Measurements from ENCODE around the gene NEURL1B.
"Not testable (repeated sequence)": the region's sequence is repeated elsewhere in the genome, so short reads cannot be mapped to it uniquely, and the experiment has no call there.

NEURL1B gene

DNA sequence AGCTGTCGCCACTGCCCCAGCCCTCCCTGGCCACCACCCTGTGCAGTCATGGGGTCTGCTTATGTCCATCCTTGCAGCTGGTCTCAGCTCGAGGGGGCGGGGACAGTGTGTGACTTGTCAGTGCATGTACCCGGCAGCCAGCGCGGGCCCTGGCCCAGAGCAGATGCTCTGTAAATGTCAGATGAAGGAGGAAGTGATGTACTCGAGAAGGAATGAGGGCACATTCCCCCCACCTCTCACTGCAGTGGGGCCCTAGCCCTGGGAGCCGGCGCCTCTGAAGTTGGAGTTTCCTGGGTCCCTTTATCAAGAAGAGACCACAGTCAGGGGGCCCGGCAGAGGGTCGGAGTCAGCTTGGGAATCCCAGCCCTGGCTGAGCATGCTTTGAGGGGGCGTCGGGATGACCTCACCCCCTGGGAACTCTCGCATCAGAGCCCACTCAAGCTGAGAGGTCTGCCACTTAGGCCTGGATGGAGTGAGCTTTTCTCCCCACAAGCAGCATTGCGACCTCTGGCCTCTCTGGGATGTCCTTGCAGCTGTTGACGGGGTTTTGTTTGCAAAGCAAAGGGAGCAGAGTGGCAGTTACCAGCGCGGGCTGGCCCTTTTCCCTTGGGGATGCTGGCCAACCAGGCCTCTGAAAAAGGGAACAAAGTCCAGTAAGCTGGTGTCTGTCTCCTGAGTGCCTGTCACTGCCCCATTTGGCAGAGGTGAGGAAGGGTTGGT lies 19.0 kb downstream of the NEURL1B start:
- no peak for DNase-seq

DNA sequence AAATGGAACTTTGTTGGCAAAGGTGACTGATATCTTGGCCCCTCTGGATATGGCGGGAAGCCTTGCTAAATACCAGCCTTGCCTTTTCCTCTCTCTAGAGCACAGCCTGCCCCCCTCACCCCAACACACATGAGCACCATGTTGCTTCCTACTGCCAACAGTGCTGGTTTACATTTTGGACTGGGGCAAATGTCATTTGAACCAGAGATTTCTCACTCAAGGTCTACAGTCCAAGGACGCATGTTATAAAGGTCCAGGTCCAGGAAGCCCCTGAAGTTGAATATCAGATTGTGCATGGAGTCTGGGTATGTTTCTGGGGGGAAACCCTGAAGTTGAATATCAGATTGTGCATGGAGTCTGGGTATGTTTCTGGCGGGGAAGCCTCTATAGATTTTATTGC lies 19.9 kb downstream of the NEURL1B start:
- DNase-seq = no peak

GRCh38 chr5:172661526-172661925 lies 20.5 kb downstream of the NEURL1B start:
- peak; percentile 5 for DNase-seq

- peak; percentile 19 for DNase-seq
Observed at GRCh38 chr5:172662596-172662995, 21.5 kb downstream of the NEURL1B start.

- peak; percentile 19 for DNase-seq
Observed at GRCh38 chr5:172664018-172664417, 23.0 kb downstream of the NEURL1B start.

DNA sequence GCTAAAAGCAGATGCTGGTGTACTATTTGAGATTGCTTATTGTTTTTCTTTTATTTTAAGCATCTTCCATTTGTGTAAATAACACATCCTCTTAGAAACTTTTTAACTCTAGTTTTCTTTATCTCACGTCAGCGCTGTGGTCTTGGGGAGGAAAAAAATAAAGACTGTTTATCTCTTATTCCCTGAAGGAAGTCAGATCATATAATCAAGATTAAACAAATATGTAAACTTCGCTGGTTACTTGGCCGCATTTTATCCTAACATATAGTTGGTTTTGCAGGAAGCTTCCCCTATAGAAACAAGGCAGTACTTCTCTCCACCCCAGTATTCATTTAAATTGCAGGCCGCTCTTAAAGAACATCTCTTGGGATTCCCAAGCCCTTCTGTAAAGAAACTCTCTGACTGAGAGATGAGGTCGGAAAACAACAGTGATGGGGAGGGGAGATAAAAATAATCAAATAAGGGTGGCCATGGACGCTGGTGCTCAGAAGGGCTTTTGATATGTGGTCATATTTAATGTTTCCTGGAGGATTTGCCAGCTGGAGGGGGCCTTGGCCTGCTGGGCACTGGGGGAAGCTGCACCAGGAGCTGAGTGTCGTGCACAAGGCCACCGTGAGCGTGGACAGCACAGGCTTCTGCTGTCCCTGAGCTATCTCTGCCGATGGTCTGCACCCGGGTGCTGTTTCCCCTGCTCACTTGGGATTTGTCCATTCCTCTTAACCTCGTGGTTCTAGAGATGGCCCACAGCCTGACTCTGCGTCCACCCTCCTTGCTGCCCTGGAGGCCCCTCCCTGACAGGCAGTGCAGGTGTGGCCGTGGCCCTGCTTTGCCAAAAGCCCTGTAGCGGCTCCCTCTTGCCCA lies 23.8 kb downstream of the NEURL1B start:
- no peak for DNase-seq

DNA sequence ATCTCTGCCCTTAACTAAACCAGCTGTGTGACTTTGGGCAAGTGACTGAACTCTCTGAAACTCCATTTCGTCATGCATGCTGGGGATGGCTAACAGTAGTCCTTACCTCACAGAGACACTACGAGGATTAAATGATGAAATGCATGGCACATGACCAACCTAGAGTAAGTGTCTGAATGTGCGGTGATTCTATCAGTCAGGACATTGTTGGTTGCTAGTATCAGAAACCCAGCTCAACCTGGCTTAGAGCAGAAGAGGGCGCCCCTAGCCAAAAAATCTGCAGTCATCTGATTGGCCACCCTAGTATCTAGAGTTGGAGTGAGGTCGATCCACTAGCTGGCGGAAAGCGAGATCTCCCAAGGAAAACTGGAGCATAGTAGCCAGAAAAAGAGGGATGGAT lies 25.2 kb downstream of the NEURL1B start:
- peak; percentile 51 for DNase-seq

DNA sequence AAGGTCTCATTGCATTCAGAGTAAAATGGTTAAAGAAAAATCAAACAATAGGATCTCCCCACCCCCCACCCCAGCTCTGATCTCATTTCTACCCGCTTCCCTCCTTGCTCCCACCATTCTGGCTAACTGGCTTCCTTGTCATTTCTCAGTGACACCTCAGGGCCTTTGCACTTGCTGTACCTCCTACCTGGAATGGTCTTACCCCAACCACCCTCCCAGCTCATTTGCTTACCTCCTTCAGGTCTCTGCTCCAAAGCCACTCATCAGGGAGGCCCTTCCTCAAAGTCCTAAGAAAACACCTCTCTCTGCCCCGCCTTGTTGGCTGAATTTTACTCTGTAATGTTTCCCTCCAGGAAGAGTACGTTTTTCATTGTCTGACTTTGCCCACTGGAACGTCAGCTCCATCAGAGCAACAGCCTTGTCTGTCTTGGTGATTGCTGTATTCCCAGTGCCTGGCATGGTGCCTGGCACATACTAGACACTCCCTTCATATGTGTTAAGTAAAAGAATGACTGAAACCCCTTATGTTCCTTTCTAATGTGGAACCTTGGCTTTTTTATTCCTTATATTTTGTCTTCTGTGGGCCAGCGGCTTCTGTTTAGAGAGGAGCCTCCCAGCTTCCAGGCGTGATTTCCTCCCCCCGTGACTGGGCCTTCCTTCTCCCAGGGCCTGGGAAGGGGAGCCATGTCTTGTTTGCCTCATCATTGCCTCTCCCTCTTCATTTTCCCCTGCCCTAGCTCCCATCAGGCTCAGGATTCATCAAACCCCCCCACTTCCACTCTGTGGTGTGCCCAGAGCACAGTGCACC lies 26.9 kb downstream of the NEURL1B start:
- peak; percentile 4 for DNase-seq

GRCh38 chr5:172668594-172669071 lies 27.6 kb downstream of the NEURL1B start:
- peak; percentile 10 for DNase-seq

GRCh38 chr5:172669386-172670004 lies 28.4 kb downstream of the NEURL1B start:
- peak; percentile 3 for DNase-seq

GRCh38 chr5:172670005-172670402 lies 28.9 kb downstream of the NEURL1B start:
- DNase-seq = peak; percentile 4

DNA sequence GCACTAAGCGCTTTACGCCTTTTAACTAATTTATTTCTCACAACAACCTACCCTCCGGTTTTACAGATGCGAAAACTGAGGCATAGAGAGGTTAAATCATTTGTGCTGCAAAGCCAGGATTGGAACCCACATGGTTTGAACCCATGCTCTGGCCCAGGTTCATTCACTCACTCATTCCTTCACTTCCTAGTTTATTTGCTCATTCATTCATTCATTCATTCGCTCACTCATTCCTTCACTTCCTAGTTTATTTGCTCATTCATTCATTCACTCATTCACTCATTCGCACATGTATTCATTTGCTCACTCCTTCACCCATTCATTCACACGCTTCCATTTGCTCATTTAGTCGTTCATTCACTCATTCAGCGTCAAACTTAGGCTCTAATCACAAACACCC lies 29.4 kb downstream of the NEURL1B start:
- DNase-seq = no peak

DNA sequence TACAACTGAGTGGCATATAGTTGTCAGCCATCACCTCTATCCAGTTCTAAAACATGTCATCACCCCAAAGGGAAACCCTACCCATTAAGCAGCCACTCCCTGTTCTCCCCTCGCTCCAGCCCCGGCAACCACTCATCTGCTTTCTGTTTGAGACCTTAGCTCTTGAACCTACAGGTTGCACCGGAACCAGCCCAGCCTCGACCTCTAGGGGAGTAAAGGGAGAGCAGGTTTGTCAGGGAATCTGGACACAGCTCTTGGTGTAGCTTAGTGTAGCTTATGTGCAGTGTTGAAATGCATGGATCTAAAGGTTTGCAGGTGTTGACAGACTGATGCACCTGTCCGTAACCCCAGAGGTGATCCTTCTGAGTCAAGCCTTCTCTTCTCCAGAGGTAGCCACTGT lies 30.0 kb downstream of the NEURL1B start:
- DNase-seq = peak; percentile 13

DNA sequence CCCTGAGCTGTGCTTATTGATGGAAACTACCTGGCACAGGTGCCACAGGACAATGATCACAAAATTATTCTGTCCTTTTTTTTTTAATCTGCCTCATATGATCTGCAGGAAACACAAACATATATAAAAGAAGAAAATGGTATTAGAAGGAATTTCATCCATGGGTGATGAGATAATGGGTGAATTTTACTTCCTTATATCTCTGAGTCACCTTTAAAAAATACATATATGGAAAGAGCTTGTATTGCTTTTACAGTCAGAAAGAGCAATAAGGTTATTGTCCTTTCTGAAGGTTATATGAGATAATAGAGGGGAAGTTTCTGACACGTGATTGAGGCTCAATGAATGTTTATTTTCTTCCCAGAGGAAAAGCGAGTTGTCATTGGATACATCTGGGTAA lies 31.6 kb downstream of the NEURL1B start:
- peak; percentile 6 for DNase-seq

DNA sequence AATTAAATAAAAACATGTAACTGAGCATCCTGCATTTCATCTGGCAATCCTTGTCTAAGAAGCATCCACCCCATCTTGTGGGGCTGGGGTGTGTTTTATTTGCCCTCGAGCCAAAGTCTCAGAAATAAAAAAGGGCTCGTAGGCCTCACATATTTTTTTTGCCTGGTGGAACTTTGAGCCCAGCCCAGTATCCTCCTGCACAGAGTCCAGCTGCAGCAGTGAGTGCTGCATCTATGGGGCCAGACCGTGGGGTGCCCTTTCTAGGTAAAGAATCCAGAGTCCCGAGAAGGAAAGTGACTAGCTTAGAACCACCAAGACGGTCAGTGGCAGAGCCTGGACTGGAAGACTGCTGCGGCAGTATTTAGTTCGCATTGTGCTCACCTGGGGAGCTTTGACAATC lies 33.1 kb downstream of the NEURL1B start:
- no peak for DNase-seq

DNA sequence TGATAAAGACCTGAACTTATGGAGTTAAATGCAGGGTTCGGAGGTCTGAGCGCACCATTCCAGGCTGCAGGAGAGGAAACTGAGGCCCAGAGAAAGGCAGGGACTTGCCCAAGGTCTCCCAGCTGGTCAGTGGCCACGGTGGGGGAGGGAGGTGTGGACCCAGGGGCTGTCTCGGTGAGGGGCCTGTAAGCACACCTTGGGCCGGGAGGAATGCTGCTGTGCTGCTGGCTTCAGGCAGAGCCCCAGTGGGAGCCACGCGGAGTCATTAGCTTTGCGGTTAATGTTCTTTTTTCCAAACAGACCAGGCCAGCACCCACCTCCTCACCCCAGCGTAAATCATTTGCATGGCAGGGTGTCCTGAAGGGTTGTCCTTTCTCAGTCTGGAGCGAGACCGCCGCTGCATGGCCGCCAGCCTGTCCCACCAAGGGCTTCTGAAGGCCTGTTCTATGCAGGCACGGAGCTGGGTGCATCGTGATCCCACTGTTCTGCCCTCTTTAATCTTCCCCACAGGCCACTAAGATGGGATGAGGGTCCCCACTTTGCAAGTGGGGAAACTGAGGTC lies 35.9 kb downstream of the NEURL1B start:
- no peak for DNase-seq

- DNase-seq = not testable (repeated sequence)
Observed at GRCh38 chr5:172678362-172678874, 37.4 kb downstream of the NEURL1B start.

DNA sequence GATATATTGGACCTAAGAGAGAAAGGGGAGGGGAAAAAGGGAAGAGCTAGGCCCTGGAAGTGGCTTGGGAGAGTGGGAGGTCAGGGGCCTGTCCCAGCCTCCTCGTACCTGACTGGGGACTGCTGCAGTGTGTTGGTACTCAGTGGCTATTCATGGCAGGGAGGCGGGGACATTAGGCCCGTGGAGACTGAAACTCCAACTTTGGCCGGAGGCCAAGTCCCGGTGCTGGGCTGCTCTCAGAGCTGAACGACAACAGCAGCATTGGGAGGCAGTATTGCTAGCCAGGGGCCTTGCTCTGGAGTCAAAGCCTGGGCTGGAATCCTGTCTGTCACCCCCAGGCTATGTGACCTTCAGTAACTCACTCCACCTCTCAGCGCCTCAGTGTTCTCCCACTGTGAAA lies 37.8 kb downstream of the NEURL1B start:
- no peak for DNase-seq

GRCh38 chr5:172679628-172680212 lies 38.7 kb downstream of the NEURL1B start:
- DNase-seq = no peak

GRCh38 chr5:172680921-172681320 lies 39.9 kb downstream of the NEURL1B start:
- DNase-seq = no peak

DNA sequence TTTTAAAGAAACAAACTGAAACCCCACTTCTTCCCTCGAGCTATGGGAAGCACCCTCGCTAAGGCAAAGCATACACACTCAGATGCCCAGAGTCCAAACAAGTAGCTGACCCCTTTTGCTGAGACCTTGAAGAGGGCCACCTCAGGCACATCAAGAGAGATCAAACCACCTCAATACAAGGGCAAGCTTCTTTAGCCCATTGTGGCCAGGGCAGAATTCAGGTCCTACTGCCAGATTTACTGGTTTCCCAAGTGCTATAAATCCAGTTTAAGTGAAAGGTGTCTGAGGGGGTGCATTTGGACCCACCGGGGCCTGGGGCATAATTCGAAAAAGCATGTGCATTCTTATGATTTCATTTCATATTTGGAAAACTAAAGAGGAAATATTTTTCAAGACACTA lies 40.4 kb downstream of the NEURL1B start:
- DNase-seq = no peak

GRCh38 chr5:172683264-172683644 lies 42.2 kb downstream of the NEURL1B start:
- DNase-seq = no peak
